CD4-positive, alpha-beta T cell (primary cell): ENCODE results near the gene HAUS8. TPM values are rescaled to one million over a fixed set of nuclear protein-coding genes. Genes with fewer than 3 reads are reported as not detected.

Source experiments
- ATAC-seq: fragments of 200-7000 bp; cut with Tn5 transposase; one replicate; pipeline ENCODE4 v1.10.0; 2022; ENCODE audit warnings: mild to moderate bottlenecking; ENCODE audit not compliant: poor library complexity
- CTCF ChIA-PET: fragments of 350-600 bp; sonication (Branson Sonifier 250); formaldehyde crosslinking; loops from one replicate; lab custom pipeline; 2021; ENCODE audit warnings: antibody characterized with exemption, inconsistent platforms; lab: Charles Lee
- POLR2A ChIA-PET: fragments of 350-600 bp; sonication (Branson Sonifier 250); formaldehyde crosslinking; loops from one replicate; lab custom pipeline; 2021; ENCODE audit warnings: antibody characterized with exemption, inconsistent platforms; lab: Charles Lee
- DNase-seq, 14 experiments: peaks; one replicate each; pipeline ENCODE4 v3.0.0-alpha.2; 2013 to 2020; ENCODE audit warnings: mixed read lengths in 2 of 14
- H3K27ac ChIP-seq, 2 donors: one replicate each; pipeline versions ENCODE4 v1.5.1 to v1.7.0; 2013; ENCODE audit warnings: low read length in 2 of 2, low read depth in 1 of 2, mild to moderate bottlenecking in 1 of 2
- H3K27me3 ChIP-seq, 2 experiments: 1 replicate in 1 of 2; 2 replicates in 1 of 2; pipeline versions ENCODE4 v1.6.1 to v1.7.0; 2013; ENCODE audit warnings: low read length in 2 of 2, control low read depth in 1 of 2, mild to moderate bottlenecking in 1 of 2, moderate library complexity in 1 of 2; ENCODE audit not compliant: insufficient read depth in 2 of 2, control insufficient read depth in 1 of 2
- H3K36me3 ChIP-seq: one replicate; pipeline ENCODE4 v1.6.1; 2013; ENCODE audit warnings: low read length, control low read depth; ENCODE audit not compliant: insufficient read depth
- H3K4me1 ChIP-seq: one replicate; pipeline ENCODE4 v1.6.1; 2013; ENCODE audit warnings: low read length, control low read depth; ENCODE audit not compliant: insufficient read depth
- H3K4me3 ChIP-seq: one replicate; pipeline ENCODE4 v1.5.1; 2013; ENCODE audit warnings: mild to moderate bottlenecking, low read length, moderate library complexity
- H3K9me3 ChIP-seq, 2 experiments: 1 replicate in 1 of 2; 2 replicates in 1 of 2; pipeline versions ENCODE4 v1.6.1 to v1.7.0; 2013; ENCODE audit warnings: low read length in 2 of 2, mild to moderate bottlenecking in 2 of 2, control low read depth in 1 of 2, moderate library complexity in 1 of 2; ENCODE audit not compliant: control insufficient read depth in 1 of 2, insufficient read depth in 1 of 2
- H3K27ac Mint-ChIP-seq: one replicate; pipeline ENCODE4 v1.8.0; 2020; ENCODE audit warnings: mixed read lengths
- H3K27me3 Mint-ChIP-seq: one replicate; pipeline ENCODE4 v1.8.0; 2021; ENCODE audit warnings: mixed read lengths
- H3K36me3 Mint-ChIP-seq: one replicate; pipeline ENCODE4 v1.8.0; 2021; ENCODE audit warnings: low read depth, mixed read lengths
- H3K4me1 Mint-ChIP-seq: one replicate; pipeline ENCODE4 v1.8.0; 2021; ENCODE audit warnings: low read depth, mixed read lengths
- H3K4me3 Mint-ChIP-seq: one replicate; pipeline ENCODE4 v1.8.0; 2020; ENCODE audit warnings: mild to moderate bottlenecking, mixed read lengths
- H3K9me3 Mint-ChIP-seq: one replicate; pipeline ENCODE4 v1.8.0; 2020; ENCODE audit warnings: mixed read lengths
- intact Hi-C, 2 experiments: fragments of 100-400 bp; cut with DNase I in 1 of 2; cut with micrococcal nuclease in 1 of 2; formaldehyde crosslinking; loops; one replicate each; pipeline versions ENCODE4 v1.15.1 to v1.9.0; 2023 to 2025; cut with DNase I, micrococcal nuclease
- total RNA-seq, 174 experiments: library from RNA in 2 of 174; stranded (reverse) in 2 of 174; gene quantifications; one replicate each; pipeline ENCODE4 v1.2.3 and lab custom pipeline; 2021 to 2026
- TF ChIP-seq, protein P1 (sequence below): fragments of 200-600 bp; IDR thresholded peaks from one replicate; pipeline ENCODE4 v1.8.0; 2022; ENCODE audit warnings: antibody characterized with exemption, mild to moderate bottlenecking

Gene HAUS8
- total RNA-seq, 2 experiments from 2014 or later = 20.6 to 20.7 TPM

DNA sequence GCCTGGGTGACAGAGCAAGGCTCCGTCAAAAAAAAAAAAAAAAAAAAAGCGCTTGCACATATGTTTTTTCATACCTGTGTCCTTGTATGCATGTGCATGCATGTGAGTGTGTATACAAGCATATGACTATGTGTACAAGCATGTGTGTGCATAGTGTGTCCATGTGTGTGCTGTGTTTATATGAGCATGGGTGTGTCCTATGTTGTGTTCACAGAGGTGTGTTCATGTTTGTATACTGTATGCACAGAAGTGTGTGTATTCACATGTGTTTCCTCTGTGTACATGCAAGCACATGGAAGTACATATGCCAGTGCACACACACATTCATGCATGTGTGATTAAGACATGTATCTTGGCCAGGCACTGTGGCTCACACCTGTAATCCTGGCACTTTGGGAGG, 17.4 kb upstream of the HAUS8 start:
- no peak overlapping the region for H3K27ac ChIP-seq
- TF ChIP-seq, protein P1, sequence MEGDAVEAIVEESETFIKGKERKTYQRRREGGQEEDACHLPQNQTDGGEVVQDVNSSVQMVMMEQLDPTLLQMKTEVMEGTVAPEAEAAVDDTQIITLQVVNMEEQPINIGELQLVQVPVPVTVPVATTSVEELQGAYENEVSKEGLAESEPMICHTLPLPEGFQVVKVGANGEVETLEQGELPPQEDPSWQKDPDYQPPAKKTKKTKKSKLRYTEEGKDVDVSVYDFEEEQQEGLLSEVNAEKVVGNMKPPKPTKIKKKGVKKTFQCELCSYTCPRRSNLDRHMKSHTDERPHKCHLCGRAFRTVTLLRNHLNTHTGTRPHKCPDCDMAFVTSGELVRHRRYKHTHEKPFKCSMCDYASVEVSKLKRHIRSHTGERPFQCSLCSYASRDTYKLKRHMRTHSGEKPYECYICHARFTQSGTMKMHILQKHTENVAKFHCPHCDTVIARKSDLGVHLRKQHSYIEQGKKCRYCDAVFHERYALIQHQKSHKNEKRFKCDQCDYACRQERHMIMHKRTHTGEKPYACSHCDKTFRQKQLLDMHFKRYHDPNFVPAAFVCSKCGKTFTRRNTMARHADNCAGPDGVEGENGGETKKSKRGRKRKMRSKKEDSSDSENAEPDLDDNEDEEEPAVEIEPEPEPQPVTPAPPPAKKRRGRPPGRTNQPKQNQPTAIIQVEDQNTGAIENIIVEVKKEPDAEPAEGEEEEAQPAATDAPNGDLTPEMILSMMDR = no peak
- no peak overlapping the region for H3K4me3 ChIP-seq
- Mint-ChIP-seq H3K4me3 (no peak overlapping the region), H3K27me3 (no peaks in the 10 kb centered on the region), H3K4me1 (peaks cover 55% of the 10 kb centered on the region), H3K36me3 (peaks cover 20% of the 10 kb centered on the region), H3K27ac (no peak overlapping the region), H3K9me3 (no peaks in the 10 kb centered on the region)
- H3K4me1 ChIP-seq = peaks cover 41% of the 10 kb centered on the region
- no peak for ATAC-seq
- ChIA-PET POLR2A (interaction anchor here (0.6 kb wide), 1 partner anchor 71 kb away, joined by 3 read pairs; no protein-coding TSS in a partner anchor), CTCF (no interaction called here)
- intact Hi-C loops = loop anchor here in 1 of 2 experiments (5.0 kb wide), 1 partner anchor 35 kb away; no protein-coding TSS in a partner anchor
- DNase-seq = no peak
- H3K36me3 ChIP-seq = peaks cover 3% of the 10 kb centered on the region
- no peaks in the 10 kb centered on the region for H3K9me3 ChIP-seq
- no peaks in the 10 kb centered on the region for H3K27me3 ChIP-seq

DNA sequence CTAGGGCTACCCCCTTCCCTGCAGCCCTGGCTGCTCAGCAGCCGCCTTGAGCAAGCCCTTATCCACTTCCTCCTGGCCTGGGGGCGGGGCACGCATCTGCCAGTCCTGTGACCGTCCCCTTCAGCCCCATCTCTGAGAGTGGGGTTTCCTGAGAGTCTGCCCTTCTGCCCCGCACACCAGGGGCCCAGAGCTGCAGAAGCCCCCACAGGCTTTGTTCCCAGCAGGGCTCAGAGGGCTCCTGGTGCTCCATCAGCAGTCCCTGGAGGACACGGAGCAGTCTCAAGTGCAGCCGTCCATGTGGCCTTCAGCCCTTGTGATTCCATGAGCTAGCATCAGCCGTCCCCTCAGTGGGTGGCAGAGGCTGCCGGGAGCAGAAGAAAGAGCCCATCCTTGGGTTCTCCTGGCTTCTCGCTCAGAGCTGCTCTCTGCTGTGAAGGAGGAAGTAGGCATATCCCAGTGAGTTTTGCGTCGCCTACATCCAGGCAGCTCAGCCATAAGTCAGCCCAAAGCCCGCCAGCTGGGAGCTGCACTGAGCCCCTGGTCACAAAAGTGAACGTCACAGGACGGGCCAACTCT, 16.6 kb upstream of the HAUS8 start:
- peaks cover 28% of the 10 kb centered on the region for H3K36me3 Mint-ChIP-seq
- no peak overlapping the region for H3K4me3 Mint-ChIP-seq
- TF ChIP-seq, protein P1 = no peak
- CTCF ChIA-PET = no interaction called here
- intact Hi-C loops = loop anchor here in 1 of 2 experiments (5.0 kb wide), 1 partner anchor 35 kb away; no protein-coding TSS in a partner anchor
- no peaks in the 10 kb centered on the region for H3K27me3 Mint-ChIP-seq
- H3K27me3 ChIP-seq = no peaks in the 10 kb centered on the region
- peaks cover 41% of the 10 kb centered on the region for H3K4me1 ChIP-seq
- no peaks in the 10 kb centered on the region for H3K9me3 ChIP-seq
- H3K4me1 Mint-ChIP-seq = peaks cover 58% of the 10 kb centered on the region
- no peak overlapping the region for H3K4me3 ChIP-seq
- DNase-seq (peak in 3 of 14 experiments; percentile 15 to 62 (median 62)), ATAC-seq (peak; percentile 49)
- no peaks in the 10 kb centered on the region for H3K9me3 Mint-ChIP-seq
- H3K36me3 ChIP-seq = peaks cover 10% of the 10 kb centered on the region
- no peak overlapping the region for H3K27ac ChIP-seq
- H3K27ac Mint-ChIP-seq = no peak overlapping the region
- POLR2A ChIA-PET = interaction anchor here (0.6 kb wide), 1 partner anchor 72 kb away, joined by 3 read pairs; no protein-coding TSS in a partner anchor

DNA sequence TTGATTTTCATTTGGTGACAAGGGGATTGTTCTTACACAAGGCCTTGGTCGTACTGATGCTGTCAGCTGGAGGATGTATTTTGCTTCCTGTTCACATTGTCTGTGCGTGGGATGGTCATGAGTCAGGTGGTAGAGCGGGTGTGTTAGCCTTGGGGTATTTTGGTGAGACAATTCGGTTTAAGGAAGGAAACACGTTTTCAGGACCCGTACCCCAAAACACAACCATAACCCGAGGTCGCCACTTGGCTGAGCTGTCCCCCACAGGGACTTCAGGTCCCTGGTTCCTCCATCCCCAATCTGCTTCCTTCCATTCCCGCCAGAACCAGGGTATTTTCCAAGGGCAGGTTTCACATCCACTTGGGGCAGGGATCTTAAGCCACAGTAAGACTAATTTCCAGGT, 15.3 kb upstream of the HAUS8 start:
- H3K27ac ChIP-seq = no peak overlapping the region
- intact Hi-C loops = loop anchor here in 1 of 2 experiments (5.0 kb wide), 1 partner anchor 37 kb away; no protein-coding TSS in a partner anchor

More for the DNA sequence above, 15.3 kb upstream of the HAUS8 start:
- CTCF ChIA-PET = interaction anchor here (1.5 kb wide), 1 partner anchor 10 kb away, joined by 5 read pairs; no protein-coding TSS in a partner anchor
- peak; percentile 52 for ATAC-seq
- Histone ChIP-seq H3K9me3 (no peaks in the 10 kb centered on the region), H3K4me1 (peaks cover 41% of the 10 kb centered on the region), H3K4me3 (no peak overlapping the region), H3K27me3 (no peaks in the 10 kb centered on the region), H3K36me3 (peaks cover 21% of the 10 kb centered on the region)
- H3K27me3 Mint-ChIP-seq = no peaks in the 10 kb centered on the region
- POLR2A ChIA-PET = interaction anchor here (1.1 to 1.2 kb wide), 2 partner anchors 16 to 135 kb away, joined by 3 to 5 read pairs; partner anchors contain the start of gene OCEL1
- H3K9me3 Mint-ChIP-seq = no peaks in the 10 kb centered on the region
- peaks cover 32% of the 10 kb centered on the region for H3K36me3 Mint-ChIP-seq
- TF ChIP-seq, protein P1 = no peak
- H3K4me3 Mint-ChIP-seq = peak overlapping the region; percentile 25
- H3K4me1 Mint-ChIP-seq = peaks cover 53% of the 10 kb centered on the region
- DNase-seq = peak in 3 of 14 experiments; percentile 32 to 76 (median 67)
- peak overlapping the region; percentile 79 for H3K27ac Mint-ChIP-seq
